H1 (cell line): Measurements from ENCODE around the gene PCDHGA1. TPM values are rescaled to one million over a fixed set of nuclear protein-coding genes. Genes with fewer than 3 reads are reported as not detected.
"Not testable (repeated sequence)": the region's sequence is repeated elsewhere in the genome, so short reads cannot be mapped to it uniquely, and the experiment has no call there.

Experiments
- CTCF ChIA-PET: fragments of 300-600 bp; sonication (Branson Sonifier 250); formaldehyde crosslinking; loops from one replicate; lab custom pipeline; 2021; ENCODE audit not compliant: partially characterized antibody; lab: Charles Lee
- POLR2A ChIA-PET: fragments of 300-600 bp; sonication (Branson Sonifier 250); formaldehyde crosslinking; loops from one replicate; lab custom pipeline; 2021; ENCODE audit warnings: inconsistent platforms; ENCODE audit not compliant: partially characterized antibody; lab: Charles Lee
- DNase-seq, 2 experiments: peaks; one replicate each; pipeline versions ENCODE4 v3.0.0 to v3.0.0-alpha.2; 2010 to 2022; ENCODE audit warnings: low spot score in 2 of 2, low read depth in 1 of 2, mixed read lengths in 1 of 2
- FAIRE-seq: peaks from 2 replicates; lab custom pipeline; 2011; peaks lifted over from hg19 to GRCh38; lab: Jason Lieb, UNC
- H2AFZ ChIP-seq: 2 replicates; pipeline ENCODE4 v1.8.1; 2012; ENCODE audit warnings: low read length, inconsistent platforms
- H2AK5ac ChIP-seq: 2 replicates; pipeline ENCODE4 v1.6.1; 2013; ENCODE audit warnings: low read depth, low read length
- H2BK120ac ChIP-seq: replicated peaks from 2 replicates; pipeline ENCODE3; 2013; ENCODE audit warnings: low read depth, low read length, inconsistent platforms
- H2BK12ac ChIP-seq: 2 replicates; pipeline ENCODE4 v1.6.1; 2013; ENCODE audit warnings: low read depth, low read length
- H2BK15ac ChIP-seq: 2 replicates; pipeline ENCODE4 v1.6.1; 2013; ENCODE audit warnings: low read length
- H2BK20ac ChIP-seq: 2 replicates; pipeline ENCODE4 v1.6.1; 2013; ENCODE audit warnings: low read length
- H2BK5ac ChIP-seq: 2 replicates; pipeline ENCODE4 v1.6.1; 2013; ENCODE audit warnings: low read depth, low read length
- H3K14ac ChIP-seq: 2 replicates; pipeline ENCODE4 v1.6.1; 2013; ENCODE audit warnings: inconsistent platforms; ENCODE audit not compliant: insufficient read length
- H3K18ac ChIP-seq: 2 replicates; pipeline ENCODE4 v1.6.1; 2013; ENCODE audit warnings: low read length; ENCODE audit errors: extremely low read depth
- H3K23ac ChIP-seq: 2 replicates; pipeline ENCODE4 v1.6.1; 2013; ENCODE audit warnings: inconsistent platforms; ENCODE audit not compliant: insufficient read length
- H3K23me2 ChIP-seq: 2 replicates; pipeline ENCODE4 v1.6.1; 2013; ENCODE audit warnings: low read depth, low read length
- H3K27ac ChIP-seq: 2 replicates; pipeline ENCODE4 v1.6.1; 2011; ENCODE audit warnings: low read depth, low read length, inconsistent platforms
- H3K27me3 ChIP-seq, 4 experiments: replicated peaks in 1 of 4; 1 replicate in 1 of 4; 2 replicates in 3 of 4; pipeline versions ENCODE4 v1.6.1 to v1.8.1; 2011 to 2013; ENCODE audit warnings: low read length in 3 of 4, mild to moderate bottlenecking in 3 of 4, inconsistent platforms in 2 of 4, mixed read lengths in 2 of 4, moderate library complexity in 1 of 4; ENCODE audit not compliant: control insufficient read depth in 3 of 4, insufficient read depth in 3 of 4; ENCODE audit errors: extremely low read depth in 1 of 4
- H3K36me3 ChIP-seq, 4 experiments: 2 replicates each; pipeline versions ENCODE4 v1.6.1 to v1.8.1; 2011 to 2013; ENCODE audit warnings: mild to moderate bottlenecking in 4 of 4, low read length in 3 of 4, moderate library complexity in 2 of 4, control low read depth in 1 of 4, inconsistent platforms in 1 of 4; ENCODE audit not compliant: insufficient read depth in 4 of 4, control insufficient read depth in 2 of 4
- H3K4ac ChIP-seq: replicated peaks from 2 replicates; pipeline ENCODE3; 2013; ENCODE audit warnings: low read length, low read depth, mixed read lengths, inconsistent platforms; ENCODE audit not compliant: insufficient read length
- H3K4me1 ChIP-seq, 4 experiments: replicated peaks in 1 of 4; 1 replicate in 1 of 4; 2 replicates in 3 of 4; pipeline versions ENCODE4 v1.6.1 to v1.8.1; 2011 to 2013; ENCODE audit warnings: low read length in 3 of 4, inconsistent platforms in 2 of 4, mixed read lengths in 1 of 4; ENCODE audit not compliant: insufficient read depth in 4 of 4, control insufficient read depth in 3 of 4
- H3K4me2 ChIP-seq, 2 experiments: 2 replicates each; pipeline versions ENCODE4 v1.6.1 to v1.8.1; 2011 to 2013; ENCODE audit warnings: low read depth in 2 of 2, low read length in 2 of 2, control low read depth in 1 of 2, inconsistent platforms in 1 of 2, mild to moderate bottlenecking in 1 of 2; ENCODE audit not compliant: insufficient read depth in 1 of 2
- H3K4me3 ChIP-seq, 4 experiments: fragments of 200-600, 300-600 bp in 1 of 4; sonication (generic), shearing (Covaris generic), sonication (Bioruptor Twin) in 1 of 4; 2 replicates each; pipeline versions ENCODE4 v1.5.1 to v1.8.1; 2011 to 2016; ENCODE audit warnings: low read length in 4 of 4, low read depth in 3 of 4, control low read depth in 2 of 4, inconsistent platforms in 2 of 4, mild to moderate bottlenecking in 2 of 4, mixed read lengths in 1 of 4, moderate library complexity in 1 of 4; ENCODE audit not compliant: insufficient read depth in 2 of 4; ENCODE audit errors: extremely low read depth in 1 of 4
- H3K56ac ChIP-seq: replicated peaks from 2 replicates; pipeline ENCODE3; 2013; ENCODE audit warnings: low read depth, mild to moderate bottlenecking, mixed read lengths, low read length, inconsistent platforms; ENCODE audit not compliant: insufficient read length
- H3K79me1 ChIP-seq: 2 replicates; pipeline ENCODE4 v1.6.1; 2013; ENCODE audit warnings: low read depth, low read length, control low read depth
- H3K79me2 ChIP-seq, 2 experiments: 2 replicates each; pipeline versions ENCODE4 v1.6.1 to v1.8.1; 2012 to 2013; ENCODE audit warnings: low read length in 2 of 2, mild to moderate bottlenecking in 2 of 2, inconsistent platforms in 1 of 2; ENCODE audit not compliant: insufficient read depth in 2 of 2, control insufficient read depth in 1 of 2
- H3K9ac ChIP-seq, 4 experiments: replicated peaks in 1 of 4; 1 replicate in 1 of 4; 2 replicates in 3 of 4; pipeline versions ENCODE4 v1.6.1 to v1.8.1; 2011 to 2013; ENCODE audit warnings: low read depth in 3 of 4, low read length in 3 of 4, control low read depth in 2 of 4, mild to moderate bottlenecking in 2 of 4, moderate library complexity in 2 of 4, inconsistent platforms in 1 of 4; ENCODE audit errors: extremely low read depth in 1 of 4
- H3K9me3 ChIP-seq, 2 experiments: 2 replicates each; pipeline versions ENCODE4 v1.6.1 to v1.8.1; 2012 to 2013; ENCODE audit warnings: mild to moderate bottlenecking in 2 of 2, moderate library complexity in 2 of 2, control low read depth in 1 of 2, inconsistent platforms in 1 of 2, low read depth in 1 of 2, low read length in 1 of 2, mixed read lengths in 1 of 2; ENCODE audit not compliant: insufficient read depth in 2 of 2
- H4K20me1 ChIP-seq, 2 experiments: replicated peaks in 1 of 2; 2 replicates each; pipeline versions ENCODE3 to v1.8.1; 2011 to 2013; ENCODE audit warnings: inconsistent platforms in 2 of 2, low read length in 2 of 2, mild to moderate bottlenecking in 1 of 2; ENCODE audit not compliant: insufficient read depth in 2 of 2, control insufficient read depth in 1 of 2
- H4K5ac ChIP-seq: 2 replicates; pipeline ENCODE4 v1.6.1; 2013; ENCODE audit warnings: low read length, low read depth, mixed read lengths, inconsistent platforms; ENCODE audit not compliant: insufficient read length
- H4K8ac ChIP-seq: 2 replicates; pipeline ENCODE4 v1.8.0; 2013; ENCODE audit warnings: mild to moderate bottlenecking, moderate library complexity, low read length, inconsistent platforms; ENCODE audit not compliant: insufficient read depth; ENCODE audit errors: extremely low read depth
- H4K91ac ChIP-seq: replicated peaks from 2 replicates; pipeline ENCODE3; 2013; ENCODE audit warnings: low read length, mixed read lengths, inconsistent platforms; ENCODE audit not compliant: insufficient read length
- WGBS, 2 experiments: shearing (Covaris generic) in 1 of 2; methylation state at CpG; one replicate each; pipeline versions ENCODE4 v1.1.6 to v1.1.7; 2013 to 2015; ENCODE audit warnings: low lambda C conversion rate in 2 of 2, mixed read lengths in 2 of 2, inconsistent platforms in 1 of 2, low coverage in 1 of 2, missing lambda C conversion rate in 1 of 2; ENCODE audit not compliant: insufficient replicate concordance in 2 of 2, insufficient coverage in 1 of 2, insufficient read length in 1 of 2; ENCODE audit errors: extremely low coverage in 1 of 2, missing lambda C conversion rate in 1 of 2; 5-methylcytosine and 5-hydroxymethylcytosine counted together
- polyA plus RNA-seq, 7 experiments: library from polyadenylated mRNA; depleted of rRNA in 3 of 7; stranded (reverse) in 5 of 7; unstranded in 2 of 7; fragments of >200 nt in 5 of 7; fragments of 200-250 nt in 2 of 7; gene quantifications; 1 replicate in 5 of 7; 2 replicates in 1 of 7; 4 replicates in 1 of 7; pipeline versions ENCODE4 v1.2.1 to v1.2.3, GENCODE V29; 2011 to 2013; ENCODE audit warnings: missing spikeins in 2 of 7, mixed read lengths in 2 of 7
- total RNA-seq: library from RNA; stranded (reverse); fragmentation: NEBNext Ultra II Directional; extraction: Animal tissue kit (Norgen Biotek cat#: 25700); gene quantifications from 2 replicates; pipeline ENCODE4 v1.2.1, GENCODE V29; 2021

The PCDHGA1 gene
- total and polyA plus RNA-seq, 2 of the 8 experiments (the other 6 are each of a cell fraction or from before 2014, with no cell fraction given): 0.57 to 0.89 TPM

GRCh38 chr5:141415275-141415618 is 84.9 kb downstream of the PCDHGA1 start:
- H3K4me2 ChIP-seq, H2AFZ ChIP-seq, H4K8ac ChIP-seq, H3K9ac ChIP-seq, H3K4me3 ChIP-seq, H3K18ac ChIP-seq, H4K20me1 ChIP-seq, H3K36me3 ChIP-seq, H3K56ac ChIP-seq, H3K27ac ChIP-seq, H4K5ac ChIP-seq, H2AK5ac ChIP-seq, H4K91ac ChIP-seq, POLR2A ChIA-PET, H2BK15ac ChIP-seq, H3K14ac ChIP-seq, H2BK120ac ChIP-seq, H3K23me2 ChIP-seq, H3K79me2 ChIP-seq, H2BK12ac ChIP-seq, H3K4me1 ChIP-seq, H3K4ac ChIP-seq, H2BK20ac ChIP-seq, H3K23ac ChIP-seq, H3K79me1 ChIP-seq, H2BK5ac ChIP-seq, FAIRE-seq: not testable (repeated sequence)
- 91% methylated on average over 24 of the region's 24 CpGs; no CpG with 5 or more reads in 1 of the 2 experiments for WGBS, 2 experiments
- DNase-seq: peak in 1 of 2 experiments; percentile 45
- CTCF ChIA-PET: interaction anchor here (0.7 to 23.3 kb wide), 7 partner anchors 27 to 228 kb away, joined by 3 to 1236 read pairs (median 8); partner anchors contain the start of genes PCDHB9, PCDHGB1, PCDHGB2 and PCDHGB4
- H3K27me3 ChIP-seq: peaks cover 0 to 12% (median 6%) of the 10 kb centered on the region in 4 experiments; a peak in 4 of 7 replicates
- H3K9me3 ChIP-seq: peaks cover 10 to 17% of the 10 kb centered on the region in 2 experiments
